Esophagus mucosa (tissue), 1 donor: ENCODE data around the gene CACNA1I. TPM values are rescaled to one million over a fixed set of nuclear protein-coding genes. Genes with fewer than 3 reads are reported as not detected.

Experiments used
- ATAC-seq: fragments of 200-7000 bp; cut with Tn5 transposase; one replicate; pipeline ENCODE4 v1.9.1; 2020
- total RNA-seq: library from RNA; stranded (reverse); gene quantifications from one replicate; pipeline ENCODE4 v1.2.4, GENCODE V29; 2023
- donor health status: DM: yes; HTN: yes; CAD: no.

The CACNA1I gene
- total RNA-seq, 1 donor from 2014 or later = 0.08 TPM

DNA sequence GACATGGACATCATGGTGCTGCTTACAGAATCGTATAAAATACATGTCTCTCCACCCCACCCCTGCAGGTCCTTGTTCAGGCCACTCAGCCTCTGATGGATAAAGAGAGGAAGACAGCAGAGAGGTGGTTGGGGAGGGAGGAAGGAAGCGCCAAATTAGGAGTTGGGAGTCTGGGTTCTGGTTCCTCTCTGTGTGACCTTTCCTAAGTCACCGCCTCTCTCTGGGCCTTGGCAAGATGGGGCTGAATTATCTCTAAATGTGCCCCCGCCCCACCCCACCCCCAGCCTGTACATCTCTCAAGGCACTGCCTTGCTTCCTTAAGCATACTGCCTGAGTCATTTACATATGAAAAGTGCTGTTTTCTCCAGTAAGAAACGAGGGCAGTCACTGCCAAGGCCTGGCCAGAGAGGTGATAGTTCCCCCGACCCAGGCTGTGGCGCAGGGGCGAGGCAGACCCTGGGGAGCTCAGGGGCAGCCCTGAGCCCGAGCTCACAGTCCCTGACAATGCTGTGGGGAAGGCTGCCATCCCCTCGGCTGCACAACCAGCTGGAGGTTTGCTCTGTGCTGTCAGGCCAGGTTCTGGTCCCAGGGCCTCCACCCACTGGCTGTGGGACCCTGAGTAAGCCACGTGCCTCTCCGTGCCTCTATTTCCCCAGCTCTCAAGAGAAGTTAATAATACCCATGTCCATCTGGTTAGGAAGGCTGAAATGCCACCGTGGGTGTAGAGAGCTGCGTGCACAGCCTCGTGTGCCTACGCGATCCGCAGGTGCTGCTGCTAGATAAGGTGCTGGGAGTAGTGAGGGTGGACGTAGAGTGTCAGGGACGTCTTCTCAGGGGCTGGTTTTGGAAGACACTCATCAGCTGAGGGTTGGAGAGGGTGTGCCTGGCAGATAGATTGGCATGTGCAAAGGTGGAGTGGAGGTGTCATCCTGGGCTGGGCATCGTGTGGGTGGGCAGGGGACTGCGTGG lies 55.3 kb downstream of the CACNA1I start:
- no peak for ATAC-seq

DNA sequence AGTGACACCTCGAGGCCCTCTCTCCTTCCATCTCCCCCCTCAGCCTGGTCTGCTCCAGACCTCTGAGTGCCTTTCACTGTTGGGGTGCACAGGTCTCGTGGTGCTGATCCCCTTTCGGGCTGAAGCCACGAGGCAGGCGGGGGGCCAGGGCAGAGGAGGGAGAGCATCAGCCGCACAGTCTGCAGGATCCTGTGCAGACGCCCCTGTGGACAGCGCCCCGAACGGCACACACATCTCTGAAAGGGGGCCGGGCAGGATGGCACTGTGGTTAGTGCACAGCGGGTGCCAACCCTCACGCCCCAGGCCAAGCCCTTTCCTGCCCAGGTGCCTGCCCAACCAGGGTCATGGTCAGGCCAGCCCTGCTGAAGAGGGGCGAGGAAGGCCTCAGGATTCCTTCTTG lies 56.7 kb downstream of the CACNA1I start:
- no peak for ATAC-seq

DNA sequence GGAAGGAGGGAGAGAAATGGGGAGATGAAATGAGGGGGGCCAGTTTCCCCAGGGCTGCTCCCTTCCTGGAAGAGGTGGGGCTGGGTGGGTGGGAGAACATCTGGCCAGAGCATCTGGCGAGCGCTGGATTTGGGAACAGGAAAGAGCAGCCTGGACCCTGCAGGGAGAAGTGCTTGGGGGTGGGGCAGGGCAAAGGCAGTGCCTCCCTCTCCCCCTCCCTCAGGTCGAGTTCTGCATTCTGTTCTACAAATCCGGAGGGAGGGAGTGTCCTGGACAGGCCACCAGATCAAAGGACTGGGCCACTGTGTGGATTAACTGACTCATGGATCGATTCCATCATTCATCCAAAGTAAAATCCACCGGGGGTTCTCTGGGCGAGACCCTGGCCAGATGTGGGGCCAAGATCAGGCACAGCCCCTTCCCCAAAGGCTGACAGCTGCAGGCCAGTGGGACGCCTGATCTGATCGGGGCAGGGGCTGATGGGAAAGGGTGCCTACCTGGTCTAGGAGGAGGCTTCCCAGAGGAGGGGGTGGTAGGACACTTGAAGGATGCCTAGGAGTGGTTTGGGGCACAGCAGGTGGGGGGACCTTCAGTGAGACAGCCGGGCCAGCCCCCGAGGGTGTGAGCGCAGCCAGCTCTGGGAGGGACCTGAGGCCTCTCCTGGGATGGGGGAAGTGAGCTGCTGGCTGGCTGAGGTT lies 57.5 kb downstream of the CACNA1I start:
- no peak for ATAC-seq

DNA sequence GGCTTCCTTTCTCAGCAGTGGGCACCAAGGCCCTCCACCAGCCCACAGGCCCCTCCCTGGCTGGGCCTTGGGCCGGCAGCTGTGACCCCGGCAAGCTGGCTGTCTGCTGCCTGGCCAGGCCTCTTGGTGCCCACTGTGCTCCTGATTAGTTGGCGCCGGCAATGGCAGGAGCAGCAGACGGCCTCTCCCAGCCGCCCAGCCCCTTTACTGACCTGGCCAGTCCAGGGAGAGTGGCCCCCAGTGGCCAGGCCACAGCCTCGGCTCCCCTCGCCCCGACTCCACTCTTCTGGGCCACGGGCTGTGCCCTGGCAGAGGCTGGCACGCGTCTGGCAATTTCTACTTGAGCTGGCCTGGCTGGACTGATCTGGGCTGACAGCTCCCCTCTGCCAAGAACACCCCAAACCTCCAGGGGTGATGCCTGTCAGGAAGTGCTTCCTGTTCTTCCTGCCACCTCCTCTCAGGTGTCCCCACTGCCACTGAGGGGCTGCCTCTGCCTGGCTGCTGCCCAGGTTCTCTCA lies 58.1 kb downstream of the CACNA1I start:
- no peak for ATAC-seq

DNA sequence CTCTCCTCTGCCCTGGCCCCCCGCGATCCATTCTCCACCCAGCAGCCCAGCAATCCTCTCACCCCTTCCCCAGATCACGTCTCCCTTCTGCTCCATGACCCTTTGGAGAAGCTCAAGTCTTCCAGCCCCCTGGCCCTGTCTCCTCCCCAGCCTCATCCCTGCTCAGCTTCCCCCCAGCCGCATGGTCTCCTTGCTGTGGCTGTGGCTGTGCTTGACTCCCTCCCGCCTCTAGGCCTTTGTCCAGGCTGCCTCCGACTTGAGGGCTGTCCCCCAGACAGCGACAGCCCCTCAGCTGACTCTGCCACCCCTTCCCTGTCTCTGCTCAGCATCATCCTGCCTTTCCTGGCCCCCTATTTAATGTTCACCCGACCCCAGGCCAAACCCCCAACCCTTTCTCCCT lies 59.3 kb downstream of the CACNA1I start:
- no peak for ATAC-seq

DNA sequence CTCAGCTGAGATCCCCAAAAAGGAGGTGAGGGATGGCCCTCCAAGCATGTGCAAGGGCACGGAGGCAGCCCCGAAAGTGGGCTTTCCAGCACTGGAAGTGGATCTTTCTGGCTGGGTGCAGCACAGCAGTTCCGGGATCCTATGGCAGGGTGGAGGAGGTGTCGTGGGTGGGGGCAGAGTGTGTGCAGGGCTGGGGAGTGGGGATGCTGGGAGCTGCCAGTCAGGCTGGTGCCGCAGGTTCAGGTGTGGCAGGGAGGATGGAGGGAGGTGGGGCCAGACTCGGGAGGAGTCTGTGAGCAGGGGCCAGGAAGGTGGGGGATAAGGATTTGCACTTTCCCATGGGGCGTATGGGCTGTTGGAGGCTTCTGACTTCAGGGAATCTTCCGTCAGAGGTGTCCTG lies 60.2 kb downstream of the CACNA1I start:
- peak; percentile 11 for ATAC-seq

DNA sequence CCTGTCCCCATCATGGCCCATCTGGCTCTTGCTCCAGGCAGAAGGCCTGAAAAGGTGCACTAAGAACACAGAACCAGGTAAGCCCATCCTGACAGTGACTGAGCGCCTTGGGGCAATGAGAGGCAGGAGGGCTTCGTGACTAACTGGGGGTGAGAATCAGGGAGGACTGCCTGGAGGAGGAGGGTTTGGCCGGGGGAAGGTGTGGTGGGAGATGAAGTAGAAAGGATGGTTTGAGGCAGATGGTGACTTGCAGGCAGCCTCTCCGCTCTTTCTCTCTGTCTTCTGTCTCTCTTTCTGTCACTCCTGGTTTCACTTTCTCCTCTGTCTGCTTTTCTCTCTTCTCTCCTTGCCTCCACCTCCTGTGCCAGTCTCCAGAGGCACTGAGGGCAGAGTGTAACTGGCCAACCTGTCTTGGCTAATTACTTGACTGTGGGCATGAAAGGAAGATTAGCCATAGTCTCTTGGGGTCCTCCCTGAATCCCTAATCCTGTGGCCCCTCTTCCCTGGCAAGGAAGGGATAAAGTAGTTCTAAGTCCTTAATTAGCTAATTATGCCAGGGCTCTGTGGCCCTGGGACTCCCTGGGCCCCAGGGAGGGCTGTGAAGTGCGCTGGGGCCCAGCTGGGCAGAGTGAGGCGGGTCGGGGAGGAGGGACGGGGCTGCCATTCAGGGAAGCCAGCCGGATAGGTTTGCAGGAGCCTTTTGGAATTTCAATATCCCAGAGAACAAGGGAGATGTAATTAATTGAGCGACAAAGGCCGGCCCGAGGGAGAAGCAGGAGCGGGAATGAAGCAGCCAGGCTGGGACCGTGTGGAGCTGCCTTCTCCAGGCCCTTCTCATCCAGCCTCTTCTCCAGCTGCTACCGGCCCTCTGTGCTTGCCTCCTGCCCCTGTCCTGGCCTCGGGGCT lies 61.1 kb downstream of the CACNA1I start:
- no peak for ATAC-seq

DNA sequence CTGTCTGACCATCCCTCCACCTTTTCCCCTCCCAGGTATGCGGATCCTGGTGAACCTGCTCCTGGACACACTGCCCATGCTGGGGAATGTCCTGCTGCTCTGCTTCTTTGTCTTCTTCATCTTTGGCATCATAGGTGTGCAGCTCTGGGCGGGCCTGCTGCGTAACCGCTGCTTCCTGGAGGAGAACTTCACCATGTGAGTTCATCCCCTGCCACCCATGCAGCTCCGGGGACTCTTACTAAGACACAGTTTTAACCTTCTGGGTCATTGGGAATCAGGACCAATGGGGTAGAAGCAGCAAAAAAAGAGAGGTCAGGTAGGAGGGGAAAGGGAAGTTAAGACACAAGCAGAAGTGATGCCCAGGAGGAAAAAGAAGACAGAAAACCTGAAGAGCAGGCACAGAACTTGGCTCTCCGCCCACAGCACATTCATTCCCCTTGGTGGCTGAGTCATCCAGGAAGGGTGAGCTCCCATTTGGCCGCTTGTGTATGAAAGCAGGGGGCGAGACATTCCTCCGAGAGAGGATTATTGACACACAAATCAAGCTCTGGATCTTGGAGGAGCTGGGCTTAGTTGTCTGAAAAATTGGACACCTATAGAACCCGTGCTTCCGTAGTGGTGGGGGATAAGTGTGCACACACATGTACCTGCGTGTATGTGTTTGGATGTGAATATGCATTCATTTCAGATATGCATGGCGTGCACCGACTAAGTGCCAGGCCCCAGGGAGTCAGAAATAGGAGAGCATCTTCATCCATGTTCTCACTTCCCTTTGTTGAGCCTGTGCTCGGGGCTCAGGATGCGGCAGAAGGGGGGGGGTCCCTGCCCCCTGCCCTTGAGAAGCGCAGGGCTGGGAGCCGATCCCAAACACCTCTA lies 64.2 kb downstream of the CACNA1I start:
- peak; percentile 79 for ATAC-seq

DNA sequence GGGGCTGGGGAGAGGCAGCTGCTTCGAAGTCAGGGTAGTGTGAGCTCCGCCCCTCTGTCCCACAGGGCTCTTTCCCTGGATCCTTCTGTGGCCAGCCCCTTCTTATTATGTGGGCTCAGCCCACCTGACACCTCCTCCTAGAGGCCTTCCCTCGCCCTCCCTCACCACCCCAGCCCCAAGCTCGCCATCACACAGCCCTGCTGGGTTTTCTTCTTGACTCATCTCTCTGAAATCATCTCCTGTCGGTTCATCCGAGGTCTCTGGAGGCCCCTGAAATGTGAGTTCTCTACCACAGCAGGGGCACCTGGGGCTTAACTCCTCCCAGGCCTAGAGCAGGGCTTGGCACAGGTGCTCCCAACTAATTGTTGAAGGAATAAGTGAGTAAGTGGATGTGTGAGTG lies 65.2 kb downstream of the CACNA1I start:
- no peak for ATAC-seq

DNA sequence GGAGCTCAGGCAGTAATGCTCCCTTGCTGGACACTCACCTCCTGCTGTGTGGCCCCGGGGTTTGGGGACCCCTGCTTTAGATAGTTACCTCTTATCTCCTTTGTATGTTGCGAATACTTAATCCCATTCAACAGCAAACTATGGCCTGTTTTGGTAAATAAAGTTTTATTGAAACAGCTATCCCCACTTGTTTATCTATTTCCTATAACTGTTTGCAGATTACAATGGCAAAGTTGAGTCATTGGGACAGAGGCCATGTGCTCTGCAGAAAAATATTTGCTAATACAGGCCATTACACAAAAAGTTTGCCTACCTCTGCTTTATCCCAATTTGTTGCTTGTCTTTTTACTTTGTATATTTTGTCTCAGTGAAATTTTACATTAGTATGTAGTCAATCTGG lies 68.4 kb downstream of the CACNA1I start:
- ATAC-seq = no peak

DNA sequence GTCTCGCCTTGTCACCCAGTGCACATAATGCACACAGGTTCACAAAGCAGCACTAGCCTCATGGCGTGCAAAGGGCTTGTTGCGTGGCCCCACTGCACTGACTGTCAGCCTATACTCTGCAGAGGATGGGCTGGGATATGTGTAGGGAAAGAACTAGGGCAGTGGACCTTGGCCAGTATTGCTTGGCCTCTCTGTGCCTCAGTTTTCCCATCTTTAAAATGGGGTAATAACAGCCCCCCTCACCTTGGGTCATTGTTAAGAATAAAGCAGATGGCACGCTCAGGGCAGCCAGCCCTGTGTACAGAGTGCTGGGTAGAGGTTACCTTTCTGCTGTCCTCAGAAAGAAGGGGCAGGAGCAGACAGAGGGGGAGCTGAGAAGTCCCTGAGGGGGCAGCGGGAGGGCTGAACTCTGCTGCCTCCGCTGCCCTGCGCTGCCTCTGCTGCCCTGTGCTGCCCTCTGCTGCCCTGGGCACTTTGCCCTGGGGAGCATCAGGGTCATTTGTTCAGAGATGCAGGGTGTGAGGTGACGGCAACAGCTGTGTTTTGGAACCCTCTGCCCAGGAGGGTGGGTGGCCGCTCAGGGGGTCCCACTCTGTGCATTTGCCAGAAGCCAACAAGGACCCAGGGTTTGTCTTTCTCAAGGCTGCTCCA lies 71.2 kb downstream of the CACNA1I start:
- ATAC-seq = no peak

DNA sequence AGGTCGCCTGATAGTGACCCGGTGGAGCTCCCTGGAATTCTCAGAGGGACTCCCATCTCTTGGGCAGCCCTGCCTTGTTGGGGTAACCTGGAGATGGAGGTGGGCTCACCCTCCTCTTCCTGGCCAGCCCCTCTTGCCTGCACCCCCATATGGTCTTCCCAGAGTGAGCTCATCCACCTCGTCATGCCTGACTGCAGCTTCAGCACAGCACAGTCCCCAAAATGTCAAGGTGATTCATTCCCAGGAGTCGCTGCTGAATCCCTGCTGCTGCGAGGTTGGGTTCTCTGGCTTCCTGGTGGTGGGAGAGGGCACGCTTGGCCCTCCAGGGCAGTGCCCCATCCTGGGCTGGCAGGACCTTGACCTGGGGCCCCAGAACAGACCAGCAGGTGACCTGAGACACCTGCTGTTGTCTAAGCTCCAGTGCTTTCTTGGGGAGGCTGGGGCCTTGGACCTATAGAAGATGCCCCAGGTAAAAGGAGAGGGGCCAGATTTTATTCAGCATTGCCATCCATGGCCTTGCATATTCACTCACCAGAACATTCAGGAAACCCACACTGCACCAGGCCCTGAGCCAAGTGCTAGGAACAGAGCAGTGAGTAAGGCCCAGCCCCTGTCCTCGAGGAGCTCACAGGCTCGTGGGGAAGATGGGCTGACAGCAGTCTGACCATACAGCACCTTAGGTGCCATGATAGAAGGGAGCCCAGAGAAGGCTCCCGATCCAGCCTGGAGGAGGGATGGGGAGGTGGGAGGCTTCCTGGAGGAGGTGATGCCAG lies 72.9 kb downstream of the CACNA1I start:
- no peak for ATAC-seq

DNA sequence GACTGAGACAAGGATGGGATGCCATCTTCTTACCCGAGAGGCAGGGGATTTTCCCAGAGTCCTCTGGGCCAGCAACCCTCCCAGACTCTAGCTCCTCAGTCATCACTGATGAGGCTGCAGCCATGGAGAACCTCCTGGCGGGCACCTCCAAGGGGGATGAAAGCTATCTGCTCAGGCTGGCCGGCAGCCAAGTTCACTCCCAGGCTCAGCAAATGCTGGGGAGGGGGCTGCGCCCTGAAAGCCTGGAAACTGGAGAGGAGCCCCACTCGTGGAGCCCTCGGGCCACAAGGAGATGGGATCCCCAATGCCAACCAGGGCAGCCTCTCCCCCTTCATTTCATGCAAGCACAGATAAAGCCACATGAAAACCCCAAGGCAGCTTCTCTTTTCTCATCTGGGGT lies 75.0 kb downstream of the CACNA1I start:
- no peak for ATAC-seq

DNA sequence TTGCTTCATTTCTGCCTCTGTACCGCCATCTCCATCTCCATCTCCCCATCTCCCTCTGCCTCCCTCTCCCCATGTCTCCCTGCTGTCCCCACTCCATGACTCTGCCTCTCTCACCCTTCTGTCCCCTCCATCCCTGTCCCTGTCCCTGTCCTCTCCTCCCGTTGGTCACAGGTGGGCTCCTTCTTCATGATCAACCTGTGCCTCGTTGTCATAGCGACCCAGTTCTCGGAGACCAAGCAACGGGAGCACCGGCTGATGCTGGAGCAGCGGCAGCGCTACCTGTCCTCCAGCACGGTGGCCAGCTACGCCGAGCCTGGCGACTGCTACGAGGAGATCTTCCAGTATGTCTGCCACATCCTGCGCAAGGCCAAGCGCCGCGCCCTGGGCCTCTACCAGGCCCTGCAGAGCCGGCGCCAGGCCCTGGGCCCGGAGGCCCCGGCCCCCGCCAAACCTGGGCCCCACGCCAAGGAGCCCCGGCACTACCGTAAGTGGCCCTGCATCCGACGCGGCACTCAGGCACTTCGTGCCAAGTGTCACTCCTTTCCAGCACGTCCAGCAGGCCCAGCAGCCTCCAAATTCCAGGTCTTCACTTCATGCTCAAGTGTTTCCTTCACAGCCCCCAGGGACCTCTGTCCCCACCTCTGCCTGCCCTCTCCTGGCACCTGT lies 76.0 kb downstream of the CACNA1I start:
- no peak for ATAC-seq

DNA sequence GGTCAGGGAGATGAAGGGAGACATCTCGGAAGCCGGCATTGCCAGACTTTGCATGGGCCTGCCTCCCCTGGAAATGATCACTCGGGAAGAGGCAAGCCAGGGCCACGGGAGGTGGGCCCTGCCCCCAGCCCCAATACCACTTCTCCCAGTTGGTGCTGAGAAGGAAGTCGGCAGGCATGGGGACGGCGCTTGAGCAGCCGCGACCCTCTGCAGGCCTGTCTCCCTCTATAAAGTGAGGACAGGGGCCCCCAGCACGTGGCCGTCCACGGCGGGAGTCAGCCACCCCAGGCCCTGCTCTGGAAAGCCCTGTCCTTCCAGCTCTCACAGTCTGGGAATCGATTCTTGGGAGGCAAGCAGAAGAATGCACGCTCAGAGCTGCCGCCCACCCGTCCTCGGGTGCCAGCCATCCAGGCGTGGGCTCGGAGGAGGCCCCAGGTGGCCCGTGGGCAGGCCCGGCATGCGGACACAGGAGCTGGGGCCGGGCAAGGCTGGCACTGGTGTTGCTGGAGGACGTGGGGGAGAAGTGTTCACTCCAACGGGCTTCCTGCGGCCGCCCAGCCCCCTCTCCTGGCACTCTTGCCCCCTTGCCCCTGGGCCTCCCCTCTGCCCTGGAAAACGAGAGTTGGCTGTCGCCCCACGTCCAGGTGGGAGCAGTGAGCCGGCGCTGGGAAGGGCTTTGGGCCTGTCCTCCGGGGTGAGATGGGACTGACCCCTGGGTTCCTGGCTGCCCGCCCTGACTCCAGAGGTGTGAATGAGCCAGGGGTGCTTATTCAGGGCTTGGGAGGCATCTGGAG lies 77.5 kb downstream of the CACNA1I start:
- no peak for ATAC-seq

DNA sequence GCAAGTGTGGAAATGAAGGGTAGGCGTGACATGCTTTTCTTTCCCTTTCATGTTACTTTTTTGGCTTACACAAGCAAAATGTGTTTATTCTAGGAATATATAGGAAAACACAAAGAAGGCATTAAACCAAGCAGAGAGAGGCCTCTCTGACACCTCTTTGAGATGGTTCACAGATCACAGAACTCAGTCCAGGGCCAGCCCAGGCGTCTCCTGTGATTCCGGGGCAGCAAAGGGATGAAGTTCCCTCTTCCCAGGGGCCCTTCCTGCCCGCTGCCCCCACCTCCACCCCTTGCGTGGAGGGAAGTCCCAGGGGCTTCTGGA lies 78.0 kb downstream of the CACNA1I start:
- ATAC-seq = no peak

DNA sequence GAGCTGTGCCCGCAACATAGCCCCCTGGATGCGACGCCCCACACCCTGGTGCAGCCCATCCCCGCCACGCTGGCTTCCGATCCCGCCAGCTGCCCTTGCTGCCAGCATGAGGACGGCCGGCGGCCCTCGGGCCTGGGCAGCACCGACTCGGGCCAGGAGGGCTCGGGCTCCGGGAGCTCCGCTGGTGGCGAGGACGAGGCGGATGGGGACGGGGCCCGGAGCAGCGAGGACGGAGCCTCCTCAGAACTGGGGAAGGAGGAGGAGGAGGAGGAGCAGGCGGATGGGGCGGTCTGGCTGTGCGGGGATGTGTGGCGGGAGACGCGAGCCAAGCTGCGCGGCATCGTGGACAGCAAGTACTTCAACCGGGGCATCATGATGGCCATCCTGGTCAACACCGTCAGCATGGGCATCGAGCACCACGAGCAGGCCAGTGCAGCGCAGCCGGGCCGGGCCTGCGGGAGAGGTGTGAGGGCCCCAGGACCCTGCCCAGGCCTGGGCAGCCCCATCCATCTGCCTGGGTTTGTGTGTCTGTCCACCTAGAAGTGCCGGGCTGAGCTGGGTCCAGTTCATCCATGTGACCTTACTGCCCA lies 79.0 kb downstream of the CACNA1I start:
- ATAC-seq = no peak
